K562 (cell line): ENCODE results near the gene ASPHD2. TPM values are rescaled to one million over a fixed set of nuclear protein-coding genes. Genes with fewer than 3 reads are reported as not detected.
A peak's percentile ranks its signal among the peaks of the same experiment; 100 is the strongest.

Experiments
- ATAC-seq: fragments of 200-7000 bp; cut with Tn5 transposase; 3 replicates; pipeline ENCODE4 v1.9.1; 2020; ENCODE audit warnings: moderate library complexity
- BruUV-seq: library from RNA; stranded (reverse); fragments of 400-500 nt; replicated peaks from 2 replicates; lab custom pipeline; 2021; lab: Mats Ljungman, UMichigan
- CTCF ChIA-PET: fragments of 300-600 bp; formaldehyde crosslinking; extraction: SDS; loops from one replicate; lab custom pipeline; 2021; ENCODE audit warnings: low intra/inter-chr PET ratio; lab: Yijun Ruan, JAX
- POLR2A ChIA-PET: fragments of 300-600, 350-650 bp; sonication (Branson Sonifier 250); formaldehyde crosslinking; extraction: SDS; loops from one replicate; lab custom pipeline; 2021; ENCODE audit warnings: antibody characterized with exemption, inconsistent platforms; lab: Yijun Ruan, JAX
- DNase-seq, 4 experiments: peaks; one replicate each; pipeline versions ENCODE4 v3.0.0 to v3.0.0-alpha.2; 2011 to 2018; ENCODE audit warnings: low spot score in 3 of 4, mixed read lengths in 3 of 4; ENCODE audit errors: extremely low read depth in 1 of 4
- FAIRE-seq: peaks from 2 replicates; lab custom pipeline; 2011; peaks lifted over from hg19 to GRCh38; lab: Jason Lieb, UNC
- H2AFZ ChIP-seq: 2 replicates; pipeline ENCODE4 v1.6.0; 2011; ENCODE audit warnings: low read depth, low read length, control low read depth, inconsistent platforms
- H3K27ac ChIP-seq: fragments of 200-600 bp; 3 replicates; pipeline ENCODE4 v1.8.0; 2011; ENCODE audit warnings: low read depth, mild to moderate bottlenecking, control low read depth, inconsistent platforms, low read length, moderate library complexity, mixed read lengths; ENCODE audit errors: extremely low read depth
- H3K27me3 ChIP-seq, 2 experiments: fragments of 300-600 bp in 1 of 2; 2 replicates in 1 of 2; 3 replicates in 1 of 2; pipeline versions ENCODE4 v1.6.0 to v1.8.0; 2011; ENCODE audit warnings: inconsistent platforms in 2 of 2, low read length in 2 of 2, mild to moderate bottlenecking in 1 of 2, mixed read lengths in 1 of 2, moderate library complexity in 1 of 2; ENCODE audit not compliant: control insufficient read depth in 2 of 2, insufficient read depth in 2 of 2
- H3K36me3 ChIP-seq: fragments of 300-600 bp; 3 replicates; pipeline ENCODE4 v1.8.0; 2011; ENCODE audit warnings: mild to moderate bottlenecking, low read length, inconsistent platforms; ENCODE audit not compliant: control insufficient read depth, insufficient read depth
- H3K4me1 ChIP-seq, 2 experiments: fragments of 200-600 bp in 1 of 2; replicated peaks in 1 of 2; 2 replicates in 1 of 2; 3 replicates in 1 of 2; pipeline versions ENCODE4 v1.5.1 to v1.8.0; 2011; ENCODE audit warnings: inconsistent platforms in 2 of 2, low read length in 2 of 2, mild to moderate bottlenecking in 1 of 2, mixed read lengths in 1 of 2, moderate library complexity in 1 of 2; ENCODE audit not compliant: control insufficient read depth in 2 of 2, insufficient read depth in 2 of 2
- H3K4me2 ChIP-seq: 2 replicates; pipeline ENCODE4 v1.6.1; 2011; ENCODE audit warnings: low read length, control low read depth, inconsistent platforms, mixed read lengths; ENCODE audit not compliant: insufficient read depth
- H3K4me3 ChIP-seq: fragments of 200-600 bp; sonication (generic), shearing (Covaris generic); 2 replicates; pipeline ENCODE4 v1.5.1; 2016; ENCODE audit warnings: control low read depth, inconsistent platforms
- H3K79me2 ChIP-seq: fragments of 200-600 bp; 3 replicates; pipeline ENCODE4 v1.8.0; 2011; ENCODE audit warnings: low read length, inconsistent platforms; ENCODE audit not compliant: control insufficient read depth, insufficient read depth
- H3K9ac ChIP-seq, 2 experiments: 2 replicates each; pipeline versions ENCODE4 v1.6.0 to v1.6.1; 2011; ENCODE audit warnings: low read depth in 2 of 2, low read length in 2 of 2, control low read depth in 1 of 2, inconsistent platforms in 1 of 2, mild to moderate bottlenecking in 1 of 2, mixed read lengths in 1 of 2; ENCODE audit not compliant: insufficient read depth in 1 of 2
- H3K9me1 ChIP-seq: one replicate; pipeline ENCODE4 v1.6.0; 2011; ENCODE audit warnings: inconsistent platforms, mild to moderate bottlenecking, low read length, moderate library complexity; ENCODE audit not compliant: control insufficient read depth, insufficient read depth
- H3K9me3 ChIP-seq: replicated peaks from 2 replicates; pipeline ENCODE4 v1.5.1; 2011; ENCODE audit warnings: low read depth, low read length, inconsistent platforms; ENCODE audit not compliant: control insufficient read depth, insufficient read depth
- H4K20me1 ChIP-seq: replicated peaks from 2 replicates; pipeline ENCODE4 v1.6.1; 2011; ENCODE audit warnings: low read length, inconsistent platforms, mixed read lengths; ENCODE audit not compliant: control insufficient read depth, insufficient read depth
- ADNP ChIP-seq: fragments of 200-800 bp; sonication (Bioruptor generic); IDR thresholded peaks from 2 replicates; pipeline ENCODE4 v1.6.1; 2016; ENCODE audit warnings: missing genetic modification characterization, missing compliant biosample characterization
- C11orf30 ChIP-seq: fragments of 450-650 bp; IDR thresholded peaks from 2 replicates; pipeline ENCODE4 v1.6.1; 2016; ENCODE audit warnings: low read depth, mild to moderate bottlenecking
- CEBPG ChIP-seq, 3 experiments: fragments of 200-800 bp in 1 of 3; sonication (Bioruptor generic) in 1 of 3; sonication (generic) in 1 of 3; formaldehyde crosslinking in 1 of 3; IDR thresholded peaks in 2 of 3; conservative IDR thresholded peaks in 1 of 3; 2 replicates each; pipeline versions ENCODE4 v1.6.1 to v1.8.0; 2016 to 2022; ENCODE audit warnings: missing compliant biosample characterization in 2 of 3, missing genetic modification characterization in 2 of 3, mild to moderate bottlenecking in 1 of 3, missing genetic modification reagents in 1 of 3
- CHD4 ChIP-seq: fragments of 200-600 bp; sonication (generic); IDR thresholded peaks from 3 replicates; pipeline ENCODE4 v1.6.1; 2012; ENCODE audit warnings: low read depth, mild to moderate bottlenecking, mixed read lengths, low read length, inconsistent platforms; ENCODE audit not compliant: insufficient read depth, insufficient replicate concordance, poor library complexity, severe bottlenecking
- ZBTB1 ChIP-seq: sonication (generic); formaldehyde crosslinking; IDR thresholded peaks from 2 replicates; pipeline ENCODE4 v1.8.1; 2023; ENCODE audit warnings: missing genetic modification reagents, low read depth, mild to moderate bottlenecking, borderline replicate concordance
- ZBTB33 ChIP-seq: sonication (generic); formaldehyde crosslinking; IDR thresholded peaks from 2 replicates; pipeline ENCODE4 v1.8.1; 2023; ENCODE audit warnings: mild to moderate bottlenecking, missing genetic modification reagents
- ZBTB7A ChIP-seq: IDR thresholded peaks from 2 replicates; pipeline ENCODE4 v1.6.1; 2011; ENCODE audit warnings: low read depth, mild to moderate bottlenecking, low read length, moderate library complexity, borderline replicate concordance; ENCODE audit not compliant: control insufficient read depth
- WGBS: fragments of 100-300 bp; shearing (Covaris generic); methylation state at CpG from one replicate; pipeline ENCODE4 v1.1.6; 2016; ENCODE audit warnings: low coverage, mixed read lengths; ENCODE audit not compliant: insufficient coverage; ENCODE audit errors: missing lambda C conversion rate; 5-methylcytosine and 5-hydroxymethylcytosine counted together
- in situ Hi-C: fragments of 300-500 bp; cut with MboI; formaldehyde crosslinking; loops from 4 replicates; pipeline ENCODE4 v1.15.0; 2018; ENCODE audit warnings: inconsistent platforms, mixed read lengths
- intact Hi-C: fragments of 100-400 bp; cut with micrococcal nuclease; formaldehyde crosslinking; loops from 2 replicates; pipeline ENCODE4 v1.14.2; 2022
- polyA plus RNA-seq, 8 experiments: library from polyadenylated mRNA; depleted of rRNA in 4 of 8; stranded (reverse) in 5 of 8; unstranded in 3 of 8; fragments of >200 nt; fragmentation: Nextera tagmentation in 2 of 8; fragmentation: Illumina TruSeq in 1 of 8; extraction: Ambion mirVana in 2 of 8; extraction: Trizol in 1 of 8; gene quantifications; 2 replicates each; pipeline versions ENCODE4 v1.2.1 to v1.2.3, GENCODE V29; 2011 to 2014; ENCODE audit warnings: inconsistent platforms in 1 of 8, missing spikeins in 1 of 8
- total RNA-seq, 7 experiments: library from RNA; depleted of rRNA in 6 of 7; stranded (reverse); fragments of >200 nt in 6 of 7; fragmentation: Illumina TruSeq in 2 of 7; extraction: Trizol in 2 of 7; gene quantifications; 2 replicates each; pipeline versions ENCODE4 v1.2.1 to v1.2.3, GENCODE V29; 2011 to 2021; ENCODE audit warnings: low replicate concordance in 1 of 7

The ASPHD2 gene
- total and polyA plus RNA-seq, 9 of the 15 experiments (the other 6 are each of a cell fraction or from before 2014, with no cell fraction given): 0.18 to 0.64 (median 0.36) TPM

GRCh38 chr22:26432619-26433311, 3.7 kb downstream of the ASPHD2 start (continued):
- peak; percentile 34 for TF ChIP-seq CHD4
- peak; percentile 71 for TF ChIP-seq ADNP (tag)
- peak; percentile 23; the same call in 1 of the 2 replicates for TF ChIP-seq CEBPG (CRISPR knock-in tag; IDR thresholded peaks at IDR 0.05)
- peak; percentile 7 to 54; a peak in 1 of 4 replicates for TF ChIP-seq CEBPG (tag; conservative IDR thresholded peaks at IDR 0.05 in 1 of 2, IDR thresholded peaks at IDR 0.05 in 1 of 2)

GRCh38 chr22:26433805-26434204, 4.7 kb downstream of the ASPHD2 start:
- in situ Hi-C loops: no loop called here
- POLR2A ChIA-PET: no interaction called here
- Histone ChIP-seq H4K20me1 (no peaks in the 10 kb centered on the region), H3K9me3 (no peaks in the 10 kb centered on the region), H3K36me3 (no peaks in the 10 kb centered on the region), H3K4me1 (peaks cover 0 to 28% of the 10 kb centered on the region in 2 experiments; a peak in 3 of 5 replicates), H3K27me3 (peaks cover 2 to 6% of the 10 kb centered on the region in 2 experiments; a peak in 3 of 5 replicates), H2AFZ (no peak overlapping the region), H3K9ac (no peak overlapping the region), H3K27ac (no peak overlapping the region), H3K9me1 (no peaks in the 10 kb centered on the region), H3K4me2 (no peak overlapping the region), H3K79me2 (no peaks in the 10 kb centered on the region), H3K4me3 (no peak overlapping the region)
- no peak for TF ChIP-seq C11orf30
- TF ChIP-seq ZBTB7A: no peak
- no peak for TF ChIP-seq ZBTB1 (CRISPR knock-in tag)
- TF ChIP-seq ZBTB33 (CRISPR knock-in tag): peak; percentile 94
- ATAC-seq (no peak), DNase-seq (no peak), FAIRE-seq (no peak)
- no TSS peak for BruUV-seq
- intact Hi-C loops: no loop called here
- 38% methylated on average over 17 of the region's 25 CpGs for WGBS
- CTCF ChIA-PET: no interaction called here
